GM18520 (cell line): Measurements from ENCODE around the gene UHRF1.
"Not testable (repeated sequence)": the region's sequence is repeated elsewhere in the genome, so short reads cannot be mapped to it uniquely, and the experiment has no call there.

Experiments used
- ATAC-seq: cut with Tn5 transposase; IDR thresholded peaks from one replicate; pipeline ENCODE4 v1.9.1; 2021; ENCODE audit not compliant: unreplicated experiment

Gene UHRF1

GRCh38 chr19:4933528-4933927 lies 24.2 kb downstream of the UHRF1 start:
- ATAC-seq = no peak

GRCh38 chr19:4935444-4935843 lies 26.1 kb downstream of the UHRF1 start:
- no peak for ATAC-seq

GRCh38 chr19:4937060-4937459 lies 27.8 kb downstream of the UHRF1 start:
- no peak for ATAC-seq

- ATAC-seq = not testable (repeated sequence)
Observed at GRCh38 chr19:4938461-4938860, 29.2 kb downstream of the UHRF1 start.

- ATAC-seq = no peak
Observed at GRCh38 chr19:4939466-4939865, 30.2 kb downstream of the UHRF1 start.

GRCh38 chr19:4941638-4942169 lies 32.4 kb downstream of the UHRF1 start:
- not testable (repeated sequence) for ATAC-seq

- ATAC-seq = not testable (repeated sequence)
Observed at GRCh38 chr19:4950650-4951049, 41.3 kb downstream of the UHRF1 start.

- ATAC-seq = no peak
Observed at GRCh38 chr19:4951656-4952055, 42.4 kb downstream of the UHRF1 start.

GRCh38 chr19:4952945-4953344 lies 43.6 kb downstream of the UHRF1 start:
- no peak for ATAC-seq

- not testable (repeated sequence) for ATAC-seq
Observed at GRCh38 chr19:4954320-4955149, 45.2 kb downstream of the UHRF1 start.

- ATAC-seq = no peak
Observed at GRCh38 chr19:4955274-4955673, 46.0 kb downstream of the UHRF1 start.

- ATAC-seq = no peak
Observed at GRCh38 chr19:4957981-4958380, 48.7 kb downstream of the UHRF1 start.

GRCh38 chr19:4962085-4962619 lies 52.9 kb downstream of the UHRF1 start:
- no peak for ATAC-seq

GRCh38 chr19:4965061-4965460 lies 55.8 kb downstream of the UHRF1 start:
- no peak for ATAC-seq

GRCh38 chr19:4966591-4966990 lies 57.3 kb downstream of the UHRF1 start:
- no peak for ATAC-seq

- no peak for ATAC-seq
Observed at GRCh38 chr19:4967738-4968461, 58.6 kb downstream of the UHRF1 start.

GRCh38 chr19:4968462-4969291 lies 59.4 kb downstream of the UHRF1 start, which contains the start of gene KDM4B:
TSS of gene KDM4B (plus strand) at chr19:4969113. CDS start at chr19:5032891, 63,778 bp downstream.
- peak; percentile 90 for ATAC-seq

GRCh38 chr19:4969292-4969771 lies 60.0 kb downstream of the UHRF1 start:
- no peak for ATAC-seq

GRCh38 chr19:4969772-4970531 lies 60.7 kb downstream of the UHRF1 start:
- no peak for ATAC-seq
